ENCODE results near the gene PIK3C2G. TPM values are rescaled to one million over a fixed set of nuclear protein-coding genes. Genes with fewer than 3 reads are reported as not detected.

Gene PIK3C2G
- total RNA-seq, 1 donor from 2014 or later, result not detected

GRCh38 chr12:18696971-18697602 is 435.8 kb downstream of the PIK3C2G start:
- intact Hi-C loops (cut with DNase I), result no loop called here
- DNase-seq (ENCODE audit: missing footprints) (no peak), ATAC-seq (no peak)

Other genes starting within 250 kb of the PIK3C2G start
- gene RERGL, start 171.3 kb upstream of the PIK3C2G start, total RNA-seq, result 2.1 TPM